Measurements from ENCODE around the gene CATSPERD.
A peak's percentile ranks its signal among the peaks of the same experiment; 100 is the strongest.

CATSPERD gene

GRCh38 chr19:5680437-5681368 is 39.7 kb upstream of the CATSPERD start, which contains the start of the genes HSD11B1L and MICOS13:
TSS of gene HSD11B1L (plus strand) at chr19:5681027. CDS start at chr19:5684833, 3,806 bp downstream.
TSS of gene MICOS13 (minus strand) at chr19:5680516. CDS start at chr19:5680486, 30 bp downstream.
- TF ChIP-seq GATA3 (IDR thresholded peaks at IDR 0.05; ENCODE audit: low read depth, low read length) (no peak), GATA2 (IDR thresholded peaks at IDR 0.05; ENCODE audit: low read depth, low read length) (peak; percentile 32; the same call in 1 of the 2 replicates)

- TF ChIP-seq GATA3 (IDR thresholded peaks at IDR 0.05; ENCODE audit: low read depth, low read length) = no peak
- TF ChIP-seq GATA2 (IDR thresholded peaks at IDR 0.05; ENCODE audit: low read depth, low read length) = no peak
Observed at GRCh38 chr19:5681391-5682106, 38.9 kb upstream of the CATSPERD start.

DNA sequence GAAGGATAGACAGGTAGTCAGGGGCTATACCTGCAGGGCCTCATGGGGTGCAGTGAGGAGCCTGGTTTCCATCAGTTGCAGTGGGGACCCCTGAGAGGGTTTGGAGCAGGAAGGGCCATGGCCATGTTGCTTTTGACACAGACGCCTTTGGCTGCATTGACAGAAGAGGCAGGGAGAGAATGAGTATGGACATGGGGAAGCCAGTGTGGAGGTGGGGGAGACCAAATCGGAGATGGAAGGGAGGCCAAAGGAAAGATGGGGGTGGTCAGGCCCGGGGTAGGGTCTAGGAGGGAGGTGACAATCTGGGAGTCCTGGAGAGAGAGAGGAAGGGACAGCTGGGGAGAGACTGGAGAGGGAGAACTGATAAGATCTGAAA is 38.3 kb upstream of the CATSPERD start:
- 0 out of 2 replicates have a peak, but pooled peaks have one; percentile 34 for TF ChIP-seq GATA2 (IDR thresholded peaks at IDR 0.05; ENCODE audit: low read depth, low read length)
- TF ChIP-seq GATA3 (IDR thresholded peaks at IDR 0.05; ENCODE audit: low read depth, low read length) = no peak

DNA sequence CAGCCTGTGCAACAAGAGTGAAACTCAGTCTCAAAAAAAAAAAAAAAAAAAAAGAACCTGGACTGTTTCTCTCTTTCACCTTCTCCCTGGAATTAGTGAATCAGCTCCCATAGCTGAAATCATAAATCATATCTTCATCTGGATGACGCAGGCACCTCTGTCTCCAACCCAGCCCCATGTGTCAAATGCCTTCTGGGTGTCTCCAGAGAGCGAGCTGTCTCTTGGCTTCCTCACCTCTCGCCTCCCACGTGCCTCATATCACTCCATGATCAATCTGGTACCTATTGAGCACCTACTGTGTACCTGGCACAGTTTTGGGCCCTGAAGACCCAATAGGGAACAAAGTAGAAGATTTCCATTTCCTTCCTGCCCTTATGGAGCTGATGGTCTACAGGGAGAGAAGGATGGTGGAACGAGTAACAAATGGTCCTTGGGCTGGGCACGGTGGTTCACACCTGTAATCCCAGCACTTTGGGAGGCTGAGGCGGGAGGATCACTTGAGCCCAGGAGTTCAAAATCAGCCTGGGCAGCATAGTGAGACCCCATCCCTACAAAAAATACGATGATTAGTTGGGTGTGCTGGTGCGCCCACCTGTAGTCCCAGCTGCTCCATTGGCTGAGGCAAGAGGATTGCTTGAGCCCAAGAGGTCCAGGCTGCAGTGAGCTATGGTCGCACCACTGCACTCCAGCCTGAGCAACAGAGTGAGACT is 37.1 kb upstream of the CATSPERD start:
- TF ChIP-seq GATA3 (IDR thresholded peaks at IDR 0.05; ENCODE audit: low read depth, low read length) = no peak
- no peak for TF ChIP-seq GATA2 (IDR thresholded peaks at IDR 0.05; ENCODE audit: low read depth, low read length)

GRCh38 chr19:5684694-5685430 is 35.6 kb upstream of the CATSPERD start:
- TF ChIP-seq GATA2 (IDR thresholded peaks at IDR 0.05; ENCODE audit: low read depth, low read length) = no peak
- TF ChIP-seq GATA3 (IDR thresholded peaks at IDR 0.05; ENCODE audit: low read depth, low read length) = no peak

DNA sequence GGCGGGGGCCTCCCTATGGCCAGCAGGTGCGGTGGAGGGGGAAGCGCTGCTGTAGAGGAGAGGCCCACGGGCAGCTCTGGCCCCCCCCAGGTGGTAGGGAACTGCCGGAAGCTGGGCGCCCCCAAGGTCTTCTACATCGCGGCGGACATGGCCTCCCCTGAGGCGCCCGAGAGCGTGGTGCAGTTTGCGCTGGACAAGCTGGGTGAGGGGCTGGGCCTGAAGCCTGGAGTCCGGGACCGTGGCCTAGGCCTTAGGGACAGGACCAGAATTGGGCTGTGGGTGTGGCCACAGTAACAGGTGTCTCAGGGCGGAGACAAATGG is 34.2 kb upstream of the CATSPERD start:
- no peak for TF ChIP-seq GATA2 (IDR thresholded peaks at IDR 0.05; ENCODE audit: low read depth, low read length)
- TF ChIP-seq GATA3 (IDR thresholded peaks at IDR 0.05; ENCODE audit: low read depth, low read length) = no peak

- no peak for TF ChIP-seq GATA2 (IDR thresholded peaks at IDR 0.05; ENCODE audit: low read depth, low read length)
- TF ChIP-seq GATA3 (IDR thresholded peaks at IDR 0.05; ENCODE audit: low read depth, low read length) = no peak
Observed at GRCh38 chr19:5686647-5687359, 33.6 kb upstream of the CATSPERD start.

DNA sequence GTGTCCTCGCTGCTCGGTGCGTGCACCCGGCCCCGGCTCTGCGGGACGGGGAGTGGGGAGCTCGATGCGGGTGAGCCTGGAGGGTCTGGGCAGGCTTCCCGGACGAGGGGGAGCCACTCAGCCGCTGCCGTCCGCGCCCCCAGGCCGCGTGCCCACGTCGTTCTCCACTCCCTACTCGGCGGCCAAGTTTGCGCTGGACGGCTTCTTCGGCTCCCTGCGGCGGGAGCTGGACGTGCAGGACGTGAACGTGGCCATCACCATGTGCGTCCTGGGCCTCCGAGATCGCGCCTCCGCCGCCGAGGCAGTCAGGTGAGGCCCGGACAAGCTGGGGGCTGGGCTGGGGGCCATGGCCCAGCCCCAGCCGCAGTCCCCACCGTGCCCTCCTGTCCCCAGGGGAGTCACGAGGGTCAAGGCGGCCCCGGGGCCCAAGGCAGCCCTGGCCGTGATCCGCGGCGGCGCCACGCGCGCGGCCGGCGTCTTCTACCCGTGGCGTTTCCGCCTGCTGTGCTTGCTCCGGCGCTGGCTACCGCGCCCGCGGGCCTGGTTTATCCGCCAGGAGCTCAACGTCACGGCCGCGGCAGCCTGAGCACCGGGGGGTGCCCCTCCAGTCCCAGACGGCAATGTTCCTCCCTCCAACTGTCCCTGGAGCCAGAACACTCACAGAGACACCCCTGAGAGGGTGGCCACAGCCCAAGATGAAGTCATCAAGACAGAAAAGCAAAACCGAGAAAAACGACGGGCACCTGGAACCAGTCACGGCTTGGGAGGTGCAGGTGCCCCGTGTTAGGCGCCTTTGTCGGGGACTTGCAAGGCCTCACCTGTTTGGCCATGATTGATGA is 32.9 kb upstream of the CATSPERD start:
- TF ChIP-seq GATA2 (IDR thresholded peaks at IDR 0.05; ENCODE audit: low read depth, low read length) (no peak), GATA3 (IDR thresholded peaks at IDR 0.05; ENCODE audit: low read depth, low read length) (no peak)

- TF ChIP-seq GATA3 (IDR thresholded peaks at IDR 0.05; ENCODE audit: low read depth, low read length) = no peak
- no peak for TF ChIP-seq GATA2 (IDR thresholded peaks at IDR 0.05; ENCODE audit: low read depth, low read length)
Observed at GRCh38 chr19:5690125-5690954, 30.1 kb upstream of the CATSPERD start, which contains the start of gene RPL36. TSS of gene RPL36 (plus strand) at chr19:5690295. CDS start at chr19:5690508, 213 bp downstream.

- TF ChIP-seq GATA3 (IDR thresholded peaks at IDR 0.05; ENCODE audit: low read depth, low read length) (no peak), GATA2 (IDR thresholded peaks at IDR 0.05; ENCODE audit: low read depth, low read length) (no peak)
Observed at GRCh38 chr19:5690955-5691821, 29.2 kb upstream of the CATSPERD start.
